GM19452 (cell line): Measurements from ENCODE around the gene TMEM126B.
A peak's percentile ranks its signal among the peaks of the same experiment; 100 is the strongest.
"Not testable (repeated sequence)": the region's sequence is repeated elsewhere in the genome, so short reads cannot be mapped to it uniquely, and the experiment has no call there.

ENCODE experiments used
- ATAC-seq: cut with Tn5 transposase; IDR thresholded peaks from one replicate; pipeline ENCODE4 v1.9.1; 2021; ENCODE audit not compliant: unreplicated experiment

Gene TMEM126B

GRCh38 chr11:85627998-85628770 lies at the start of gene TMEM126B:
TSS of gene TMEM126B (plus strand) at chr11:85628593. CDS start at chr11:85628608, 15 bp downstream.
- ATAC-seq: peak; percentile 99

- no peak for ATAC-seq
These were observed 46.3 kb upstream of the TMEM126B start for GRCh38 chr11:85582111-85582510.

GRCh38 chr11:85589373-85589772 lies 39.0 kb upstream of the TMEM126B start:
- no peak for ATAC-seq

GRCh38 chr11:85590848-85591483 lies 37.4 kb upstream of the TMEM126B start:
- ATAC-seq: no peak

- ATAC-seq: no peak
These were observed 33.0 kb upstream of the TMEM126B start for GRCh38 chr11:85595285-85595884.

GRCh38 chr11:85596886-85597285 lies 31.5 kb upstream of the TMEM126B start:
- no peak for ATAC-seq

- no peak for ATAC-seq
These were observed 29.3 kb upstream of the TMEM126B start for GRCh38 chr11:85599083-85599482.

- ATAC-seq: no peak
These were observed 25.7 kb upstream of the TMEM126B start for GRCh38 chr11:85602526-85603213.

GRCh38 chr11:85603220-85603619 lies 25.2 kb upstream of the TMEM126B start:
- no peak for ATAC-seq

GRCh38 chr11:85606237-85606636 lies 22.2 kb upstream of the TMEM126B start:
- not testable (repeated sequence) for ATAC-seq

- ATAC-seq: not testable (repeated sequence)
These were observed 19.8 kb upstream of the TMEM126B start for GRCh38 chr11:85608621-85609020.

GRCh38 chr11:85609286-85609685 lies 19.1 kb upstream of the TMEM126B start:
- ATAC-seq: not testable (repeated sequence)

GRCh38 chr11:85611643-85612042 lies 16.8 kb upstream of the TMEM126B start:
- ATAC-seq: not testable (repeated sequence)

- ATAC-seq: no peak
These were observed 8.9 kb upstream of the TMEM126B start for GRCh38 chr11:85619499-85619898.

GRCh38 chr11:85620256-85620655 lies 8.1 kb upstream of the TMEM126B start:
- ATAC-seq: no peak

- ATAC-seq: no peak
These were observed 1.9 kb upstream of the TMEM126B start for GRCh38 chr11:85626496-85626895.

GRCh38 chr11:85627332-85627997 lies 928 bp upstream of the TMEM126B start, which contains the start of gene DLG2:
TSS of gene DLG2 (minus strand) at chr11:85627344.
- ATAC-seq: no peak

- peak; percentile 15 for ATAC-seq
These were observed 463 bp downstream of the TMEM126B start for GRCh38 chr11:85628771-85629341.

GRCh38 chr11:85634747-85635146 lies 6.4 kb downstream of the TMEM126B start:
- ATAC-seq: no peak

GRCh38 chr11:85643191-85643614 lies 14.8 kb downstream of the TMEM126B start:
- no peak for ATAC-seq
